CD4-positive, alpha-beta T cell (primary cell): ENCODE data around the gene RERE. TPM values are rescaled to one million over a fixed set of nuclear protein-coding genes. Genes with fewer than 3 reads are reported as not detected.

Experiments used
- ATAC-seq: fragments of 200-7000 bp; cut with Tn5 transposase; one replicate; pipeline ENCODE4 v1.10.0; 2022; ENCODE audit warnings: mild to moderate bottlenecking; ENCODE audit not compliant: poor library complexity
- CTCF ChIA-PET: fragments of 350-600 bp; sonication (Branson Sonifier 250); formaldehyde crosslinking; loops from one replicate; lab custom pipeline; 2021; ENCODE audit warnings: antibody characterized with exemption, inconsistent platforms; lab: Charles Lee
- POLR2A ChIA-PET: fragments of 350-600 bp; sonication (Branson Sonifier 250); formaldehyde crosslinking; loops from one replicate; lab custom pipeline; 2021; ENCODE audit warnings: antibody characterized with exemption, inconsistent platforms; lab: Charles Lee
- DNase-seq, 14 experiments: peaks; one replicate each; pipeline ENCODE4 v3.0.0-alpha.2; 2013 to 2020; ENCODE audit warnings: mixed read lengths in 2 of 14
- H3K27ac ChIP-seq, 2 donors: one replicate each; pipeline versions ENCODE4 v1.5.1 to v1.7.0; 2013; ENCODE audit warnings: low read length in 2 of 2, low read depth in 1 of 2, mild to moderate bottlenecking in 1 of 2
- H3K27me3 ChIP-seq, 2 experiments: 1 replicate in 1 of 2; 2 replicates in 1 of 2; pipeline versions ENCODE4 v1.6.1 to v1.7.0; 2013; ENCODE audit warnings: low read length in 2 of 2, control low read depth in 1 of 2, mild to moderate bottlenecking in 1 of 2, moderate library complexity in 1 of 2; ENCODE audit not compliant: insufficient read depth in 2 of 2, control insufficient read depth in 1 of 2
- H3K36me3 ChIP-seq: one replicate; pipeline ENCODE4 v1.6.1; 2013; ENCODE audit warnings: low read length, control low read depth; ENCODE audit not compliant: insufficient read depth
- H3K4me1 ChIP-seq: one replicate; pipeline ENCODE4 v1.6.1; 2013; ENCODE audit warnings: low read length, control low read depth; ENCODE audit not compliant: insufficient read depth
- H3K4me3 ChIP-seq: one replicate; pipeline ENCODE4 v1.5.1; 2013; ENCODE audit warnings: mild to moderate bottlenecking, low read length, moderate library complexity
- H3K9me3 ChIP-seq, 2 experiments: 1 replicate in 1 of 2; 2 replicates in 1 of 2; pipeline versions ENCODE4 v1.6.1 to v1.7.0; 2013; ENCODE audit warnings: low read length in 2 of 2, mild to moderate bottlenecking in 2 of 2, control low read depth in 1 of 2, moderate library complexity in 1 of 2; ENCODE audit not compliant: control insufficient read depth in 1 of 2, insufficient read depth in 1 of 2
- H3K27ac Mint-ChIP-seq: one replicate; pipeline ENCODE4 v1.8.0; 2020; ENCODE audit warnings: mixed read lengths
- H3K27me3 Mint-ChIP-seq: one replicate; pipeline ENCODE4 v1.8.0; 2021; ENCODE audit warnings: mixed read lengths
- H3K36me3 Mint-ChIP-seq: one replicate; pipeline ENCODE4 v1.8.0; 2021; ENCODE audit warnings: low read depth, mixed read lengths
- H3K4me1 Mint-ChIP-seq: one replicate; pipeline ENCODE4 v1.8.0; 2021; ENCODE audit warnings: low read depth, mixed read lengths
- H3K4me3 Mint-ChIP-seq: one replicate; pipeline ENCODE4 v1.8.0; 2020; ENCODE audit warnings: mild to moderate bottlenecking, mixed read lengths
- H3K9me3 Mint-ChIP-seq: one replicate; pipeline ENCODE4 v1.8.0; 2020; ENCODE audit warnings: mixed read lengths
- intact Hi-C, 2 experiments: fragments of 100-400 bp; cut with DNase I in 1 of 2; cut with micrococcal nuclease in 1 of 2; formaldehyde crosslinking; loops; one replicate each; pipeline versions ENCODE4 v1.15.1 to v1.9.0; 2023 to 2025; cut with DNase I, micrococcal nuclease
- total RNA-seq, 174 experiments: library from RNA in 2 of 174; stranded (reverse) in 2 of 174; gene quantifications; one replicate each; pipeline ENCODE4 v1.2.3 and lab custom pipeline; 2021 to 2026
- TF ChIP-seq, protein P1 (sequence below): fragments of 200-600 bp; IDR thresholded peaks from one replicate; pipeline ENCODE4 v1.8.0; 2022; ENCODE audit warnings: antibody characterized with exemption, mild to moderate bottlenecking

The RERE gene
- total RNA-seq, 2 experiments from 2014 or later, result 78.4 to 84.0 TPM

DNA sequence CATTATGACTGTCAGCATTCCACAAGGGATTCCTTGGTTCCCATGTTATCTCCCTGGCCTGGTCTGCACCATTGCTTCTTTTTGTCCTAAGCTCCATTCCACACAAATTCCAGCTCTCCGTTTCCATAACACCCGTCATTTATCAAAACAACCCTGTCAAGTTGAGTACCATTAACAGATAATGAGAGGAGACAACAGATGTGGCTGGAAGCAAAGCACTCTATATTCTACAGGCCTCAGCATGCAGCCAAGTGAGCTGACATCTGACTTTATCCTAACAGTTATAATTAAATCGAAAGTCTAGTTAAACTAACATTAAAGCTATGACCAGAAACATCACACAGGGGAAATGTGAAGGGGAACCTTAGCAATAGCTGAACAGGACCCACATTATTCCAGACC is 110.4 kb downstream of the RERE start:
- no peak overlapping the region for H3K4me3 ChIP-seq
- peaks cover 21 to 31% of the 10 kb centered on the region in 2 experiments for H3K27me3 ChIP-seq
- peaks cover 52% of the 10 kb centered on the region for H3K27me3 Mint-ChIP-seq
- H3K27ac Mint-ChIP-seq, result no peak overlapping the region
- TF ChIP-seq, protein P1, sequence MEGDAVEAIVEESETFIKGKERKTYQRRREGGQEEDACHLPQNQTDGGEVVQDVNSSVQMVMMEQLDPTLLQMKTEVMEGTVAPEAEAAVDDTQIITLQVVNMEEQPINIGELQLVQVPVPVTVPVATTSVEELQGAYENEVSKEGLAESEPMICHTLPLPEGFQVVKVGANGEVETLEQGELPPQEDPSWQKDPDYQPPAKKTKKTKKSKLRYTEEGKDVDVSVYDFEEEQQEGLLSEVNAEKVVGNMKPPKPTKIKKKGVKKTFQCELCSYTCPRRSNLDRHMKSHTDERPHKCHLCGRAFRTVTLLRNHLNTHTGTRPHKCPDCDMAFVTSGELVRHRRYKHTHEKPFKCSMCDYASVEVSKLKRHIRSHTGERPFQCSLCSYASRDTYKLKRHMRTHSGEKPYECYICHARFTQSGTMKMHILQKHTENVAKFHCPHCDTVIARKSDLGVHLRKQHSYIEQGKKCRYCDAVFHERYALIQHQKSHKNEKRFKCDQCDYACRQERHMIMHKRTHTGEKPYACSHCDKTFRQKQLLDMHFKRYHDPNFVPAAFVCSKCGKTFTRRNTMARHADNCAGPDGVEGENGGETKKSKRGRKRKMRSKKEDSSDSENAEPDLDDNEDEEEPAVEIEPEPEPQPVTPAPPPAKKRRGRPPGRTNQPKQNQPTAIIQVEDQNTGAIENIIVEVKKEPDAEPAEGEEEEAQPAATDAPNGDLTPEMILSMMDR, result no peak
- CTCF ChIA-PET, result interaction anchor here (2.3 kb wide), 1 partner anchor 36 kb away, joined by 7 read pairs; no protein-coding TSS in a partner anchor
- no peak for DNase-seq
- H3K9me3 ChIP-seq, result peaks cover 0 to 3% of the 10 kb centered on the region in 2 experiments
- no peak overlapping the region for H3K4me3 Mint-ChIP-seq
- no peaks in the 10 kb centered on the region for H3K36me3 Mint-ChIP-seq
- H3K27ac ChIP-seq, result no peak overlapping the region
- peaks cover 12% of the 10 kb centered on the region for H3K4me1 ChIP-seq
- no peaks in the 10 kb centered on the region for H3K9me3 Mint-ChIP-seq
- POLR2A ChIA-PET, result no interaction called here
- peaks cover 17% of the 10 kb centered on the region for H3K4me1 Mint-ChIP-seq
- ATAC-seq, result no peak
- no peaks in the 10 kb centered on the region for H3K36me3 ChIP-seq
- intact Hi-C loops, result no loop called here

DNA sequence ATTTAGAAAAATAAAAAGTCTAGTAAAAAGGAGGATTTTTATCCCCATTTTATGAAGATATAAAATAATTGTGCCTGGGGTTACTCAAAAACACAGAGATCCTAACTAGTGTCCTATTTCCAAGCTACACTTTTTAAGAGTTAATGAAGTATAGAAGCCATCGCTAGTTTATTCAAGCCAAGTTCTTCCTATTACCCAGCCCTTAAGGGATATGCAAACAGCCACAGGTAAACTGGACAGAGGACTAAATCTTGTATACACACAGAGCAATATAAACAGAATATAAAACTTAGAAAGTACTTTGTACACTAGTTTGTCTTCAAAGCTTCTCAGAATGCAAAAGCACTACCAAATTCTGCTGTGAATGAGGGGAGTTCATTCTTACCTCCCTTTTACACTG is 111.1 kb downstream of the RERE start:
- intact Hi-C loops, result no loop called here
- Histone ChIP-seq H3K27ac (no peak overlapping the region), H3K9me3 (peaks cover 0 to 3% of the 10 kb centered on the region in 2 experiments), H3K4me1 (peaks cover 19% of the 10 kb centered on the region), H3K36me3 (no peaks in the 10 kb centered on the region), H3K27me3 (peaks cover 27 to 36% of the 10 kb centered on the region in 2 experiments), H3K4me3 (no peak overlapping the region)
- ChIA-PET CTCF (interaction anchor here (2.3 kb wide), 1 partner anchor 35 kb away, joined by 7 read pairs; no protein-coding TSS in a partner anchor), POLR2A (no interaction called here)
- Mint-ChIP-seq H3K9me3 (no peaks in the 10 kb centered on the region), H3K4me3 (no peak overlapping the region), H3K27me3 (peaks cover 59% of the 10 kb centered on the region), H3K4me1 (peaks cover 23% of the 10 kb centered on the region), H3K36me3 (no peaks in the 10 kb centered on the region), H3K27ac (no peak overlapping the region)
- TF ChIP-seq, protein P1, result no peak
- ATAC-seq (no peak), DNase-seq (no peak)

DNA sequence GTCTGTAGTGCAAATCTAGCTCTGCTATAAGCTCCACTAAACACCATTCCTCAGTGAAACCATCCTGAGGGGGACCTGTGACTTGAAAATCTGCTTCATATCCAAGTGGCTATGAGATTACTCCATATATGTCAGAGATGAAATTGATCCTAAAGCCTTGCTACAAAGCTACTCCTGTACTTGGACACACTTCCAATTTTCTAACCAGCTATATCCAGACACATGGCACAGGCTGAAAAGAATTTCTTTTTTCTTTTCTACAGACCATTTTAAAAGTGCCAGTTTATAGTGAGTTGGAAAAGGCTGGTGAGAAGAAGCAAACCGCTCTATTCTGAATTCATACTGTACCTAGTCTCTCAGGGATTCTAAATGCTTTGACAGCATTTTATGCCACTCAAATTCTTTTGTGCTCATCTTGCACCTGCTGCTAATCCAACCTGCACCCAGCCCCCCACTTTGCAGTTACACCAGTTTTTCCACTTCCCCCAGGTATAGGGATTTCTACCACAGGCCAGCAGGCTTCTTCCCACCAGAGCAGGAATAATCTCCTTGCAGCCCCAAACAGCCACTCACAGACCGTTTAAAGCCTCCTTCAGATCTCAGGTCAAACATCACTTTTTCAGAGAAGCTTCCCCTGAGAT is 112.5 kb downstream of the RERE start:
- TF ChIP-seq, protein P1, result no peak
- no peak for DNase-seq
- Histone ChIP-seq H3K27ac (no peak overlapping the region), H3K27me3 (peaks cover 27 to 36% of the 10 kb centered on the region in 2 experiments), H3K36me3 (no peaks in the 10 kb centered on the region), H3K9me3 (peaks cover 0 to 3% of the 10 kb centered on the region in 2 experiments), H3K4me3 (no peak overlapping the region), H3K4me1 (peaks cover 27% of the 10 kb centered on the region)
- POLR2A ChIA-PET, result interaction anchor here (0.7 kb wide), 1 partner anchor 8 kb away, joined by 3 read pairs; no protein-coding TSS in a partner anchor
- Mint-ChIP-seq H3K4me1 (peaks cover 30% of the 10 kb centered on the region), H3K4me3 (peak overlapping the region; percentile 34), H3K27me3 (peaks cover 66% of the 10 kb centered on the region), H3K27ac (no peak overlapping the region), H3K9me3 (no peaks in the 10 kb centered on the region), H3K36me3 (no peaks in the 10 kb centered on the region)
- CTCF ChIA-PET, result no interaction called here
- intact Hi-C loops, result loop anchor here in 1 of 2 experiments (5.0 kb wide), 2 partner anchors 112 to 283 kb away; partner anchors contain the start of gene RERE
- no peak for ATAC-seq
